Measurements from ENCODE around the gene NR2C2AP.

NR2C2AP gene

GRCh38 chr19:19236173-19236572, 33.0 kb upstream of the NR2C2AP start:
- Histone ChIP-seq H3K27me3 (replicated peaks) (no peaks in the 10 kb centered on the region), H3K4me3 (ENCODE audit: low read depth, low read length) (no peak overlapping the region), H3K27ac (no peak overlapping the region), H3K36me3 (replicated peaks) (no peaks in the 10 kb centered on the region)
- TF ChIP-seq, protein P1, sequence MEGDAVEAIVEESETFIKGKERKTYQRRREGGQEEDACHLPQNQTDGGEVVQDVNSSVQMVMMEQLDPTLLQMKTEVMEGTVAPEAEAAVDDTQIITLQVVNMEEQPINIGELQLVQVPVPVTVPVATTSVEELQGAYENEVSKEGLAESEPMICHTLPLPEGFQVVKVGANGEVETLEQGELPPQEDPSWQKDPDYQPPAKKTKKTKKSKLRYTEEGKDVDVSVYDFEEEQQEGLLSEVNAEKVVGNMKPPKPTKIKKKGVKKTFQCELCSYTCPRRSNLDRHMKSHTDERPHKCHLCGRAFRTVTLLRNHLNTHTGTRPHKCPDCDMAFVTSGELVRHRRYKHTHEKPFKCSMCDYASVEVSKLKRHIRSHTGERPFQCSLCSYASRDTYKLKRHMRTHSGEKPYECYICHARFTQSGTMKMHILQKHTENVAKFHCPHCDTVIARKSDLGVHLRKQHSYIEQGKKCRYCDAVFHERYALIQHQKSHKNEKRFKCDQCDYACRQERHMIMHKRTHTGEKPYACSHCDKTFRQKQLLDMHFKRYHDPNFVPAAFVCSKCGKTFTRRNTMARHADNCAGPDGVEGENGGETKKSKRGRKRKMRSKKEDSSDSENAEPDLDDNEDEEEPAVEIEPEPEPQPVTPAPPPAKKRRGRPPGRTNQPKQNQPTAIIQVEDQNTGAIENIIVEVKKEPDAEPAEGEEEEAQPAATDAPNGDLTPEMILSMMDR (IDR thresholded peaks at IDR 0.05; ENCODE audit: low read depth, low read length, missing control alignments) = no peak
- DNase-seq = no peak
- in situ Hi-C loops (cut with HindIII; ENCODE audit: low pct_ligation_motif_present, low sequenced_read_pairs) = no loop called here

GRCh38 chr19:19234220-19234816, 31.1 kb upstream of the NR2C2AP start:
- H3K4me3 ChIP-seq (ENCODE audit: low read depth, low read length) = no peak overlapping the region
- TF ChIP-seq, protein P1 (IDR thresholded peaks at IDR 0.05; ENCODE audit: low read depth, low read length, missing control alignments) = no peak
- DNase-seq = no peak
- no peaks in the 10 kb centered on the region for H3K36me3 ChIP-seq (replicated peaks)
- H3K27me3 ChIP-seq (replicated peaks) = no peaks in the 10 kb centered on the region
- in situ Hi-C loops (cut with HindIII; ENCODE audit: low pct_ligation_motif_present, low sequenced_read_pairs) = no loop called here
- H3K27ac ChIP-seq = no peak overlapping the region

GRCh38 chr19:19232261-19232721, 29.1 kb upstream of the NR2C2AP start:
- DNase-seq = no peak
- TF ChIP-seq, protein P1 (IDR thresholded peaks at IDR 0.05; ENCODE audit: low read depth, low read length, missing control alignments) = no peak
- Histone ChIP-seq H3K4me3 (ENCODE audit: low read depth, low read length) (no peak overlapping the region), H3K27ac (no peak overlapping the region), H3K36me3 (replicated peaks) (no peaks in the 10 kb centered on the region), H3K27me3 (replicated peaks) (no peaks in the 10 kb centered on the region)
- in situ Hi-C loops (cut with HindIII; ENCODE audit: low pct_ligation_motif_present, low sequenced_read_pairs) = no loop called here

DNA sequence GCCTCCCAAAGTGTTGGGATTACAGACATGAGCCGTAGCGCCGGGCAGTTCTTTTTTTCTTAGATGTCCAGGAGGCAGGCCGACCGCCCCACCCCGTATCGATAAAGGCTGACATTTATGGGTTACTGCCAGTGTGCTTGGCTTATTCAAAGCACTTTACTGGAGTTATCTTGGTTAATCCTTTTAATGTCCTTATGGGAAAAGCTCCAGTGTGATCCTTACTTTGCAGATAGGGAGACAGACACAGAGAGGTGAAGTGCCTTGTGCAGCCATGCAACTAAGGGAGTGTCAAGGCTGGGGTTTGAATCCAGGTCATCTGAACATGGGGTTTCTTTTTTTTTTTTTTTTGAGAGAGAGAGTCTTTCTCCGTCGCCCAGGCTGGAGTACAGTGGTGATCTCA, 27.8 kb upstream of the NR2C2AP start:
- no peaks in the 10 kb centered on the region for H3K36me3 ChIP-seq (replicated peaks)
- in situ Hi-C loops (cut with HindIII; ENCODE audit: low pct_ligation_motif_present, low sequenced_read_pairs) = no loop called here
- no peaks in the 10 kb centered on the region for H3K27me3 ChIP-seq (replicated peaks)
- no peak for DNase-seq
- H3K4me3 ChIP-seq (ENCODE audit: low read depth, low read length) = no peak overlapping the region
- TF ChIP-seq, protein P1 (IDR thresholded peaks at IDR 0.05; ENCODE audit: low read depth, low read length, missing control alignments) = no peak
- no peak overlapping the region for H3K27ac ChIP-seq

- DNase-seq = no peak
- in situ Hi-C loops (cut with HindIII; ENCODE audit: low pct_ligation_motif_present, low sequenced_read_pairs) = no loop called here
- no peak overlapping the region for H3K4me3 ChIP-seq (ENCODE audit: low read depth, low read length)
- H3K27ac ChIP-seq = no peak overlapping the region
- H3K27me3 ChIP-seq (replicated peaks) = peaks cover under 1% of the 10 kb centered on the region
- TF ChIP-seq, protein P1 (IDR thresholded peaks at IDR 0.05; ENCODE audit: low read depth, low read length, missing control alignments) = no peak
- H3K36me3 ChIP-seq (replicated peaks) = no peaks in the 10 kb centered on the region
These were observed 26.5 kb upstream of the NR2C2AP start for GRCh38 chr19:19229701-19230100.

DNA sequence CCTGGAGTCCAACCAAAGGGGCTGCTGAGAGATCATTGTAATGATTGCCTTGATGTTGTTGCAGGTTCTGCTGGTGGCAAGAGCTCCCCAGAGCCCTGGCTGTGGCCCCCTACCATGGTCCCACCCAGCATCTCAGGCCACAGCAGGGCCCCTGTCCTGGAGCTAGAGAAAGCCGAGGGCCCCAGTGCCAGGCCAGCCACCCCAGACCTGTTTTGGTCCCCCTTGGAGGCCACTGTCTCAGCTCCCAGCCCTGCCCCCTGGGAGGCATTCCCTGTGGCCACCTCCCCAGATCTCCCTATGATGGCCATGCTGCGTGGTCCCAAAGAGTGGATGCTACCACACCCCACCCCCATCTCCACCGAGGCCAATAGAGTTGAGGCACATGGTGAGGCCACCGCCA, 24.0 kb upstream of the NR2C2AP start:
- no peaks in the 10 kb centered on the region for H3K36me3 ChIP-seq (replicated peaks)
- DNase-seq = no peak
- in situ Hi-C loops (cut with HindIII; ENCODE audit: low pct_ligation_motif_present, low sequenced_read_pairs) = no loop called here
- peaks cover 5% of the 10 kb centered on the region for H3K27me3 ChIP-seq (replicated peaks)
- no peak overlapping the region for H3K27ac ChIP-seq
- TF ChIP-seq, protein P1 (IDR thresholded peaks at IDR 0.05; ENCODE audit: low read depth, low read length, missing control alignments) = no peak
- no peak overlapping the region for H3K4me3 ChIP-seq (ENCODE audit: low read depth, low read length)
